ENCODE measurements around the gene SUGP2.

The SUGP2 gene

DNA sequence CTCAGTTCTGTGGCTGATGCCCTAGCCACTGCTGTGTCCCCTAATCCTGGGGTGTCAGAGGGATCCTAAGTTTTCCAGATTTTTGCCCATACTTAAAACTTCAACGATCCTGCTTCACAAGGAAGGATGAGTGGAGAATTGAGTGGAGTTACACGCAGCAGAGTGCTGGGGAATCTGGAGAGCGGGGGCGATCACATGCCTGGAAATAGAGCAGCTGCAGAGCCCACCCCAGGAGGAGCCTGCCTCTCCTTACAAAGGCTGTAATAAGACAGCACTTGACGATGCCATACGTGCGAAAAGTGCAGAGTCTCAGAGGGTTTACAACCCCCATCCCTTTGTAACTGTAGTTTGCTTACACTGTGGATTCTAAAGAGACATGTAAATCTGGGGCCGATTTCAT, 40.6 kb downstream of the SUGP2 start:
- DNase-seq, result peak in 2 of 51 donors; percentile 6 to 25

DNA sequence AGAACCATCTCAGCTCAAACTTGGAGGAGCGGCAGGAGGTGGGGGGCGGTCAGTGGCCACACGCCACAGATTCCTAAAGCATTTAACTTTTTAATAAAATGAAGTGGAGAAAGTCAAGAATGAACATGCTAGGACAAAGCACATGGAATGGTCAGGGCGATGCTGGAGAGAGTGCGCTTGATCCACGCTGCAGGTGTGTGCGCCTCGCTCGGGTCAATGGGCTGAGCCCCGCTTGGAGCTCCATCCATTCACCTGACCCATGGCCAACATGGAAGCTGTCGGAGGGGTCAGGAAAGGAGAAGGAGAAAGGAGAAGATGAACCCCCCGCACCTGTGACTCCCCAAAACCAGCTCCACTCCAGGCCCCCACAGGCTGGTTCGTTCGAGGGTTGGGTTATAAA, 41.8 kb downstream of the SUGP2 start:
- DNase-seq, result no peak

DNA sequence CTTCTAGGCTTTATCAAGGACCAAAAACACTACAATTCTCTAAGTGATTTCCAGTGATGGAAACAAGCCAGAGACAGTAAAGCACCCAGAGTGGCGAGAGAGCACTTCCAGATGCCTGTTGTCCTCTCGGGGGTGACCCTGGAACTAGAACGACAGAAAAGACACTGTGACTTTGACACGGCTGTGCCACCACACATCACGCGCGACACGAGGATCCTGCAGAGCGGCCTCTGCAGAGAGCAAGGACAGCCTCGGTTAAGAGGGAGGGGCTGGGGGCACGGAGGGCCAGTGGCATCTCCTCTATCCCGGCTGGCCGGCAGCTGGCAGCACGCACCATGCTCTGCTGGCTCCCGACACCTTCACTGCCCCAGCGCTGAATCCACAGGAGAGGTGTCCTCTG, 42.3 kb downstream of the SUGP2 start:
- DNase-seq, result no peak

DNA sequence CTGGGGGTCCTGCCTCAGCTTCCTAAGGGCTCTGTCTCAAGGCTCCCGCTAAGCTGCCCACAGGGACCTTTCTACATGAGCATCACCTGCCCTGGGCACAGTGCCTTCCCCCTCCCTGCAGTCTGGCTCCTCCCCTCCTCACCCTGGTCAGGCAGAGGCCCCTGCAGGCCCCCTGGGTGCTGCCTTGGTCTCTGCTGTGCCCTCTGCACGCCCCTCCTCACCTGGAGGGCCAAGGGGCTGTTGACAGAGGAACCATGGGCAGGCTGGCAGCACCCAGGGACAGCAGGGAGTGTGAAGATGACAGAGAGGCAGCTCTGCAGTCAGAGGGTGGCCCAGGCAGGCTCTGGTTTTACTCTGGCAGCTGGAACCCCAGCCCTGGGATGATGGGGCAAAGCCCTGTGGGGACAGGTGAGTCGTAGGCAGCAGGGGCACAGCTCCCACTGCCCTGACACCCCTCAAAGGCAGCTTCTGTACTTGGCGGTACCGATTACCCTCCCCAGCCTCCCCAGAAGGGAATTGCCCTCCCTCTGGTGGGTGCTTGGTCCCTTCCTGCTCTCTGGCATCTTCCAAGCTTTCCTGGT, 43.1 kb downstream of the SUGP2 start:
- DNase-seq, result no peak

- DNase-seq, result no peak
Observed at GRCh38 chr19:18989316-18989715, 44.0 kb downstream of the SUGP2 start.

DNA sequence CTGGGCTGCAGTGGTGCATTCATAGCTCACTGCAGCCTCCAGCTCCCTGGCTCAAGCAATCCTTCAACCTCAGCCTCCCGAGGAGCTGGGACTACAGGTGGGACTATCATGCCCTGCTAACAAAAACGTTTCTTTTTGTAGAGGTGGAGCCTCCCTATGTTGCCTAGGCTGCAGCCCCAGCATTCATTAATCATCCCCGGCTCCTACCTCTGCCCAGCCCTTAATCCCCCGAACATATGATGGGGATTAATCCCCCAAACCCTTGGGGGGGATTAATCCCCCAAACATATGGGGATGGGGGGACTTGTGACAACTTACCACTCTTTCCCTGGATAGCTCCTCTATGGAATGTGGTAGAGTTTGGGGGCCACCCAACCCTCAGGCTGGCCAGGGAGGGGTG, 45.9 kb downstream of the SUGP2 start:
- DNase-seq, result no peak

GRCh38 chr19:18985257-18985656, 48.1 kb downstream of the SUGP2 start:
- DNase-seq, result peak in 22 of 51 donors; percentile 7 to 56 (median 22)

DNA sequence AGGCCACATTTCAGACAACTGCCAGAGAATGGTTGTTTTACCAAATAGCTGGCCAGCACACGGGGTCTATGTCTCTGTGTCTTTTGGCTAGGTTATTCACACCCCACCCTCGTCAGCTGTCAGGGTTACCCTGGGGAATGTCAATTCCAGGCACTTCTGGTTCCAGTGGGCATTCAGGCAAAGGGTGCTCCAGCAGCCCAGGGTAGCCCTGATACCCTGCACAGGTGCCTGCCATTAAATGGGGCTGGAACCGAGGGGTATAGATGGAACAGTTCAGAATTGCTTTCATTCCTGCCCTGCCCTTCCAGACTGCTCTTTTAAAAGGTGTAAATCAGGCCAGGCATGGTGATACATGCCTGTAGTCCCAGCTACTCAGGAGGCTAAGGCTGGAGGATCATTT, 49.1 kb downstream of the SUGP2 start:
- no peak for DNase-seq

GRCh38 chr19:18982669-18983068, 50.6 kb downstream of the SUGP2 start:
- DNase-seq, result no peak

- no peak for DNase-seq
Observed at GRCh38 chr19:18980432-18981020, 52.8 kb downstream of the SUGP2 start.

GRCh38 chr19:18978616-18979015, 54.7 kb downstream of the SUGP2 start:
- no peak for DNase-seq

DNA sequence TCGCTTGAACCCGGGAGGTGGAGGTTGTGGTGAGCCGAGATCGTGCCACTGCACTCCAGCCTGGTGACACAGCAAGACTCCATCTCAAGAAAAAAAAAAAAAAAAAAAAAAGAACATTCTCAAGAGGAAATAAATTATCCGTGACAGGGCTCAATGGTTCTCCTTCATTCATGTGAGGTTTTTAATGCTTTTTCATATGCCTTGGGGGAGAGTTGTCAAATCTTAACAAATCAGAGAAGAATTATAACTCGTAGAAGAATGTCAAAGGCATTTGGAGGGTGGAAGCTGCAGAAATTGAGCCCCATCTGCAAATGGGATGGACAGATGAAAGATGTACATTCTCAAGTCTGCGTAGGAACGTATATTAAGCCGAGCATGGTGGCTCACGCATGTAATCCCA, 57.4 kb downstream of the SUGP2 start:
- no peak for DNase-seq

- no peak for DNase-seq
Observed at GRCh38 chr19:18975011-18975410, 58.3 kb downstream of the SUGP2 start.

- no peak for DNase-seq
Observed at GRCh38 chr19:18972851-18973250, 60.5 kb downstream of the SUGP2 start.

DNA sequence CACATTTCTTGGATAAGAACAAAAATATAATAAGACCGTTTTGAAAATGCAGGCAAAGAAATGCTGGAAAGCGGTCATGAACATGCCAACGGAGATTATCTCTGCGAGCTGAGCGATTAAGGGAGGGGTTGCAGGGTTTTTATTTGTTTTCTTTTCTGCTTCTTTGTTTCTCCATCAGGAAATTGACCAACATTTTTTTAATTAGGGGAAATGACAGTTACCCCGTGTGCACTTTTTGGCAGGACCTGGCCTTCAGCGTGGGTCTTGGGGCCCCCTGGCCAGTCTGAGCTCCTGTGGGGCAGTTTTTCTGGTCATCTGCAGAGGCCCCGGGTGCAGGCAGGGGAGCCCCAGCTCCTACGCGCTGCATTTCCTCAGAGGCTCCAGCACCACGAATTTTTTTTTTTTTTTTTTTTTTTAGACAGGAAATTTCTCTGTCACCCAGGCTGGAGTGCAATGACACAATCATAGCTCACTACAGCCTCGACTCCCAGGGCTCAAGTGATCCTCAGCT, 61.0 kb downstream of the SUGP2 start:
- no peak for DNase-seq

- DNase-seq, result no peak
Observed at GRCh38 chr19:18969931-18970659, 63.2 kb downstream of the SUGP2 start.

- DNase-seq, result peak in 12 of 51 donors; percentile 2 to 37 (median 11)
Observed at GRCh38 chr19:18967358-18968146, 65.8 kb downstream of the SUGP2 start.

DNA sequence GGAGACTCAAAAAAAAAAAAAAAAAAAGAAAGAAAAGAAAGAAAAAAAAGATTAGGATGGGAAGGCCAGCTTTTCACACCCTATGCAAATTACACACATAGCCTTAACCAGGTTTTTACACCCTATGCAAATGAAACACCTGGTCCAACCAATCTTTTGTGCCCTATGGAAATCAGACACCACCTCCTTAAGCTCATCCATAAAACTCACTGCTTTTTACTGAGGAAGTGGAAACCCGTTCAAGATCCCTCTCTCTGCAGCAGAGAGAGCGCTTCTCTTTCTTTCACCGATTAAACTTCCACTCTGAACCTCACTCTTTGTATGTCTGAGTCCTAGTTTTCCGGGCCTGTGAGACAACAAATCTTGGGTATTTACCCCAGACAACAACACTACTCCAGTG, 67.0 kb downstream of the SUGP2 start:
- no peak for DNase-seq

GRCh38 chr19:18964121-18964520, 69.2 kb downstream of the SUGP2 start:
- no peak for DNase-seq

- DNase-seq, result no peak
Observed at GRCh38 chr19:18961767-18962620, 71.3 kb downstream of the SUGP2 start.

- DNase-seq, result no peak
Observed at GRCh38 chr19:18960370-18960769, 72.9 kb downstream of the SUGP2 start.
